ENCODE data around the gene DSCAML1. TPM values are rescaled to one million over a fixed set of nuclear protein-coding genes. Genes with fewer than 3 reads are reported as not detected.

DSCAML1 gene
- total and polyA plus RNA-seq, 2 of the 8 experiments (the other 6 are each of a cell fraction or from before 2014, with no cell fraction given) = 0.19 to 0.24 TPM

DNA sequence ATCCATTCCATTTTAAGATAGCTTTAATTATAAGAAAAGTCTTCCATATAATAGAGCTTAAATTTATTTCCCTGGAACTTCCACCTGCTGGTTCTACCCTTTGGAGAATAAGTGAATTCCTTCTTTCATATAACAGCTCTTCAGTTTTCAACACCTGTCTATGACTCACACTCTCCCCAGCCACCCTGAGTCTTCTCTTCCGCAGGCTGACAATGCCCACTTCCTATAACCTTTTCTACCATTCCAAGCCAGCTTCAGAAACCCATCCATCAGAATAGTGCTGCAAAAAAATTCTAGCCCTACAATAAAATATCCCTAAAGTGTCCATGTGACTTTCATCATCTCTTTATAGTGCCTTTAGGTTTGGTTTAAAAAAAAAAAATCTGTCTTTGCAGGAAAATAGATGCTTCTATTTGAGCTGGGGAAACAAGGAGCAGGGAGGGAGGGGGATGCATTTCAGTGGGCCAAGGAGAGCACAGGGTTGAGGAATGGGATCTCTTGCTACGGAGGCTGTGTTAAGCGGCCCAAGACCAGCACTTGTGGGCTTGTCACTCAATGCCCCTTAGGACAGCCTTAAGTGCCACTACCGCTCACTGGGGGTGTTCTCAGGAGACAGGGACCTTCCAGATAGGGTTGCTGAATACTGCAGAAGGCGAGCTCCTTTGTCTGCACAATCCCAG lies 178.6 kb downstream of the DSCAML1 start:
- Histone ChIP-seq H3K27ac (ENCODE audit: low read depth, low read length) (no peak overlapping the region), H2BK20ac (ENCODE audit: low read length) (no peak overlapping the region), H3K9me3 (ENCODE audit: insufficient read depth in 2 of 2, low read depth in 1 of 2, low read length in 1 of 2) (peaks cover 0 to 5% of the 10 kb centered on the region in 2 experiments; a peak in 2 of 4 replicates), H4K8ac (ENCODE audit: extremely low read depth, insufficient read depth, low read length) (no peak overlapping the region), H2AK5ac (ENCODE audit: low read depth, low read length) (no peak overlapping the region), H3K56ac (replicated peaks; ENCODE audit: insufficient read length, low read depth, low read length) (no peak overlapping the region), H3K4me1 (replicated peaks in 1 of 4; ENCODE audit: control insufficient read depth in 3 of 4, insufficient read depth in 4 of 4, low read length in 3 of 4) (peaks cover 0 to 18% (median 15%) of the 10 kb centered on the region in 4 experiments; a peak in 5 of 7 replicates), H3K79me2 (ENCODE audit: control insufficient read depth in 1 of 2, insufficient read depth in 2 of 2, low read length in 2 of 2) (no peaks in the 10 kb centered on the region), H2BK5ac (ENCODE audit: low read depth, low read length) (no peak overlapping the region), H3K4me2 (ENCODE audit: insufficient read depth in 1 of 2, low read depth in 2 of 2, low read length in 2 of 2) (no peak overlapping the region), H3K27me3 (replicated peaks in 1 of 4; ENCODE audit: control insufficient read depth in 3 of 4, extremely low read depth in 1 of 4, insufficient read depth in 3 of 4, low read length in 3 of 4) (no peaks in the 10 kb centered on the region), H4K20me1 (replicated peaks in 1 of 2; ENCODE audit: control insufficient read depth in 1 of 2, insufficient read depth in 2 of 2, low read length in 2 of 2) (no peaks in the 10 kb centered on the region), H2BK12ac (ENCODE audit: low read depth, low read length) (peak overlapping the region; percentile 46; the same call in 1 of the 2 replicates), H3K23ac (ENCODE audit: insufficient read length) (no peak overlapping the region), H3K4me3 (ENCODE audit: extremely low read depth in 1 of 4, insufficient read depth in 2 of 4, low read depth in 3 of 4, low read length in 4 of 4) (no peak overlapping the region), H4K91ac (replicated peaks; ENCODE audit: insufficient read length, low read length) (no peak overlapping the region), H3K18ac (ENCODE audit: extremely low read depth, low read length) (peak overlapping the region; percentile 49; the same call in 1 of the 2 replicates), H2AFZ (ENCODE audit: low read length) (no peak overlapping the region), H2BK120ac (replicated peaks; ENCODE audit: low read depth, low read length) (no peak overlapping the region), H3K9ac (replicated peaks in 1 of 4; ENCODE audit: extremely low read depth in 1 of 4, low read depth in 3 of 4, low read length in 3 of 4) (no peak overlapping the region), H3K23me2 (ENCODE audit: low read depth, low read length) (no peaks in the 10 kb centered on the region; the same call in 1 of the 2 replicates), H3K36me3 (ENCODE audit: control insufficient read depth in 2 of 4, insufficient read depth in 4 of 4, low read length in 3 of 4) (no peaks in the 10 kb centered on the region), H3K79me1 (ENCODE audit: low read depth, low read length) (no peaks in the 10 kb centered on the region), H4K5ac (ENCODE audit: insufficient read length, low read depth, low read length) (no peak overlapping the region), H2BK15ac (ENCODE audit: low read length) (peak overlapping the region; percentile 89; the same call in 1 of the 2 replicates), H3K4ac (replicated peaks; ENCODE audit: insufficient read length, low read depth, low read length) (no peak overlapping the region), H3K14ac (ENCODE audit: insufficient read length) (no peak overlapping the region)
- FAIRE-seq = no peak
- WGBS, 2 experiments (ENCODE audit: extremely low coverage in 1 of 2, insufficient coverage in 1 of 2, insufficient read length in 1 of 2, insufficient replicate concordance in 2 of 2, low coverage in 1 of 2, low lambda C conversion rate in 2 of 2, missing lambda C conversion rate in 1 of 2) = 89% methylated on average over 5 of the region's 5 CpGs; no CpG with 5 or more reads in 1 of the 2 experiments
- DNase-seq (ENCODE audit: low read depth in 1 of 2, low spot score in 2 of 2) = no peak
- TF ChIP-seq SP2 (IDR thresholded peaks at IDR 0.05; ENCODE audit: low read length) (no peak), SRF (IDR thresholded peaks at IDR 0.05; ENCODE audit: low read depth, low read length) (no peak), NRF1 (IDR thresholded peaks at IDR 0.05; ENCODE audit: low read depth, low read length) (no peak), EP300 (IDR thresholded peaks at IDR 0.05; ENCODE audit: borderline replicate concordance in 1 of 2, low read depth in 2 of 2, low read length in 2 of 2) (no peak), CHD1 (IDR thresholded peaks at IDR 0.05; ENCODE audit: low read depth, low read length) (no peak), MAX (IDR thresholded peaks at IDR 0.05) (no peak), EZH2 (IDR thresholded peaks at IDR 0.05; ENCODE audit: low read depth, low read length, severe bottlenecking) (no peak)
- ChIA-PET POLR2A (ENCODE audit: partially characterized antibody) (no interaction called here), CTCF (ENCODE audit: partially characterized antibody) (interaction anchor here (0.6 to 11.2 kb wide), 24 partner anchors 7 to 1046 kb away, joined by 3 to 142 read pairs (median 4); no protein-coding TSS in a partner anchor)

All from H1 (cell line).